ENCODE measurements around the gene PADI3. TPM values are rescaled to one million over a fixed set of nuclear protein-coding genes. Genes with fewer than 3 reads are reported as not detected.

PADI3 gene
- total and polyA plus RNA-seq, 10 donors: not detected

DNA sequence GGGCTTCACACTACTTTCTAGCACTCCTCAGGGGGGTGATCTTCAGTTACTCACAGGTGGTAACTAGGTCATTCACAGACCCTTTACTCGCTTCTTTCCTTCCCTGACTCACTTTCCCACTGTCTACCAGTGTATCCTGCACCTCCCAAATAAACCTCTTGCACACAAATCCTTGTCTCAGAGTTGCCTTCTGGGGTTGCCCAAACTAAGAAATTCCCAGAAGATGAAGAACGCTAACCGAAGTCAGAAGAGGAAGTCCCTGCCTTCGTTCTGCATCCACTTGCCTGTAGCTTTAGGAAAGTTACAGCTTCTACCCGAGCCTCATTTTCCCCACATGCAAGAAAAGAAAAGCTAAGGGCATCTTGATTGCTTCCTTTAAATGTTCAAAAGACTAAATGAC, 47.2 kb downstream of the PADI3 start:
- TF ChIP-seq, protein P1, sequence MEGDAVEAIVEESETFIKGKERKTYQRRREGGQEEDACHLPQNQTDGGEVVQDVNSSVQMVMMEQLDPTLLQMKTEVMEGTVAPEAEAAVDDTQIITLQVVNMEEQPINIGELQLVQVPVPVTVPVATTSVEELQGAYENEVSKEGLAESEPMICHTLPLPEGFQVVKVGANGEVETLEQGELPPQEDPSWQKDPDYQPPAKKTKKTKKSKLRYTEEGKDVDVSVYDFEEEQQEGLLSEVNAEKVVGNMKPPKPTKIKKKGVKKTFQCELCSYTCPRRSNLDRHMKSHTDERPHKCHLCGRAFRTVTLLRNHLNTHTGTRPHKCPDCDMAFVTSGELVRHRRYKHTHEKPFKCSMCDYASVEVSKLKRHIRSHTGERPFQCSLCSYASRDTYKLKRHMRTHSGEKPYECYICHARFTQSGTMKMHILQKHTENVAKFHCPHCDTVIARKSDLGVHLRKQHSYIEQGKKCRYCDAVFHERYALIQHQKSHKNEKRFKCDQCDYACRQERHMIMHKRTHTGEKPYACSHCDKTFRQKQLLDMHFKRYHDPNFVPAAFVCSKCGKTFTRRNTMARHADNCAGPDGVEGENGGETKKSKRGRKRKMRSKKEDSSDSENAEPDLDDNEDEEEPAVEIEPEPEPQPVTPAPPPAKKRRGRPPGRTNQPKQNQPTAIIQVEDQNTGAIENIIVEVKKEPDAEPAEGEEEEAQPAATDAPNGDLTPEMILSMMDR (IDR thresholded peaks at IDR 0.05 in 8 of 11, conservative IDR thresholded peaks at IDR 0.05 in 3 of 11): no peak
- TF ChIP-seq POLR2A (IDR thresholded peaks at IDR 0.05): no peak
- TF ChIP-seq POLR2AphosphoS5 (IDR thresholded peaks at IDR 0.05): no peak
- Histone ChIP-seq H3K36me3 (no peaks in the 10 kb centered on the region), H3K4me3 (no peak overlapping the region), H3K27me3 (replicated peaks in 1 of 7) (peaks cover 0 to 30% (median 0%) of the 10 kb centered on the region in 7 donors), H3K9me3 (peaks cover 0 to 12% (median 7%) of the 10 kb centered on the region in 8 donors), H3K4me1 (no peaks in the 10 kb centered on the region), H3K27ac (no peak overlapping the region)
- DNase-seq: no peak
- intact Hi-C loops (cut with DNase I; ENCODE audit: low total_unique reads): no loop called here
- 60 to 86% (median 64%) methylated on average over 5 of the region's 5 CpGs for WGBS, 5 donors

DNA sequence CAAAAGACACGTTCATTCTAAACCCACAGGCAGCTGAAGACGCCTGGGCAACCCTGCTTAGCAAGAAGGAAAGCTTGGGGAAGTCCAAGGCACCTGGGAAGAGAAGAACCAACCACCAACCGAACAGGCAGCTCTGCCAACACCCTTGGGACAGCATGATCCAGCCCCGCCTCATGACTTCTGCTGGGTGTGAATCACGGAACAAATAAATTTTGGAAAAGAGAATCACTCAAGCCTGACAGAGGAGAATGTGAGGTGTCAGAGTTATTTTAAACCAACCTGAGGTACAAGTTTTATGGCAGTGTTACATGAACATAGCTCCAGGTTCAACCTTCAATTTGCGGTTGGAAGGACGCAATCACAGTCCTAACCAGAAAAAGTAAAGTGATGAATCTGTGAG, 49.1 kb downstream of the PADI3 start:
- H3K4me3 ChIP-seq: no peak overlapping the region
- WGBS, 5 donors: 78 to 91% (median 79%) methylated on average over 7 of the region's 7 CpGs
- no peak overlapping the region for H3K27ac ChIP-seq
- no peaks in the 10 kb centered on the region for H3K36me3 ChIP-seq
- peaks cover 0 to 30% (median 26%) of the 10 kb centered on the region in 8 donors for H3K9me3 ChIP-seq
- peak; percentile 7 for DNase-seq
- TF ChIP-seq, protein P1 (IDR thresholded peaks at IDR 0.05 in 8 of 11, conservative IDR thresholded peaks at IDR 0.05 in 3 of 11): no peak
- TF ChIP-seq POLR2AphosphoS5 (IDR thresholded peaks at IDR 0.05): no peak
- TF ChIP-seq POLR2A (IDR thresholded peaks at IDR 0.05): no peak
- peaks cover 0 to 18% (median 0%) of the 10 kb centered on the region in 7 donors for H3K27me3 ChIP-seq (replicated peaks in 1 of 7)
- no peaks in the 10 kb centered on the region for H3K4me1 ChIP-seq
- intact Hi-C loops (cut with DNase I; ENCODE audit: low total_unique reads): no loop called here

DNA sequence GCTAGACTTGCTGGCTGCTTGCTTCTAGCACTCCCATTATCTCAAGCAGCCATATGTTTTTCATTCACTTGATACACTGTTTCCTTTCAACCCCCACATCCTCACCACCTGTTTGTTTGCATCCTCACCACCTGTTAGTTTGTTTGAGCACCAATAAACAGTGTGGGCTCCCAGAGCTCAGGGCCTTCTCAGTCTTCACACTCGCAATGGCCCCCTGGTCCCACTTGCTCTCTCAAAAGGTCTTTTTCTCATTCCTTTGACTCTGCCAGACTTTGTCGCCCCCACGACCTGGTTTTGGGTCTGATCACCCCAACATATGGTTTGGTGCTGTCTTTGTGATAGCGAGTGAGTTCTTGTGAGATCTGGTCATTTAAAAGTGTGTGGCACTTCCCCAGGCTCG, 52.9 kb downstream of the PADI3 start:
- peak; percentile 23 for DNase-seq
- peaks cover 0 to 30% (median 27%) of the 10 kb centered on the region in 8 donors for H3K9me3 ChIP-seq
- no peak overlapping the region for H3K27ac ChIP-seq
- H3K4me1 ChIP-seq: peaks cover 0 to 28% (median 0%) of the 10 kb centered on the region in 6 donors
- WGBS, 5 donors: 84 to 93% (median 87%) methylated on average over 5 of the region's 5 CpGs
- intact Hi-C loops (cut with DNase I; ENCODE audit: low total_unique reads): no loop called here
- H3K4me3 ChIP-seq: no peak overlapping the region
- H3K27me3 ChIP-seq (replicated peaks in 1 of 7): peaks cover 0 to 12% (median 0%) of the 10 kb centered on the region in 7 donors
- TF ChIP-seq, protein P1 (IDR thresholded peaks at IDR 0.05 in 8 of 11, conservative IDR thresholded peaks at IDR 0.05 in 3 of 11): no peak
- TF ChIP-seq POLR2AphosphoS5 (IDR thresholded peaks at IDR 0.05) (no peak), POLR2A (IDR thresholded peaks at IDR 0.05) (no peak)
- no peaks in the 10 kb centered on the region for H3K36me3 ChIP-seq

DNA sequence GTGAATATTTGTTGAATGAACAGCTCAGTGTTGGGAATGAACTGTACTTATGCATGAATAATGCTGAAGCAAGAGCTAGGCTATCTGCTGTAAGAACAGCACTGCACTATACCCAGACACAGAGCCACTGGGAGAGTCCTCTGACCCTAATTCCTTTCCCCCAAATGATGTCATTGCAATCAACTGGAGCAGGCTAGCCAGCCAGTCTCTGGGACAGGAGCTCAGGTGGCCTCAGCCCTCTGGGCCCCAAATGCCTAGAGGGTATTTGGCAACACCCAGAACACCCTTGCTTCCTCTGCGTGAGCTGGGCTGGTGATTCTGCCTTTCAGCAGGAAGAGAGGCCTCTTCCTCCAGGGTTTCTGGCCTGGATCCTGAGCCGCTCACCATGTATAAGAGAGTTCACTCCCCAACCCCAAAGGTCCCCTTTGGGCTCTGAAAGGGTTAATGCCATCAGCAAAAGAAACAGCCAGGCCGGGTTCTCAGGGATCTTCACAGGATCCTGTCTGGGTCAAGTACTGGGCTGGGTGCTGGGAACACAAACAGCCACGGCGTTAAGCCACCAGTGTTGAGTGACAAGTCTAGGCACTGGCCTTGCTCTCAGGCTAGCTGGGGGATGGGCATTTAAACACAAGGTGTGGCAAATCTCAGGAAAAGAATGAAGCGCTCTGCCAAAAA, 55.4 kb downstream of the PADI3 start:
- peak; percentile 61 for DNase-seq
- intact Hi-C loops (cut with DNase I; ENCODE audit: low total_unique reads): no loop called here
- Histone ChIP-seq H3K4me3 (peak overlapping the region in 1 of 8 donors; percentile 21), H3K27ac (peak overlapping the region in 6 of 8 donors; percentile 35 to 82 (median 76)), H3K36me3 (no peaks in the 10 kb centered on the region), H3K9me3 (peaks cover 0 to 30% (median 25%) of the 10 kb centered on the region in 8 donors), H3K4me1 (peaks cover 0 to 43% (median 0%) of the 10 kb centered on the region in 6 donors), H3K27me3 (replicated peaks in 1 of 7) (peaks cover 0 to 37% (median 10%) of the 10 kb centered on the region in 7 donors)
- WGBS, 5 donors: 14 to 27% (median 23%) methylated on average over 5 to 6 of the region's 6 CpGs
- TF ChIP-seq POLR2AphosphoS5 (IDR thresholded peaks at IDR 0.05) (no peak), POLR2A (IDR thresholded peaks at IDR 0.05) (no peak)
- TF ChIP-seq, protein P1 (IDR thresholded peaks at IDR 0.05 in 8 of 11, conservative IDR thresholded peaks at IDR 0.05 in 3 of 11): no peak

Measured in spleen (tissue), 11 donors.